GM12878 (cell line): Measurements from ENCODE around the gene VSTM2L. TPM values are rescaled to one million over a fixed set of nuclear protein-coding genes. Genes with fewer than 3 reads are reported as not detected.

Experiments used
- ATAC-seq: fragments of 200-7000 bp; cut with Tn5 transposase; 3 replicates; pipeline ENCODE4 v1.9.1; 2020; ENCODE audit warnings: mild to moderate bottlenecking, moderate library complexity
- BruUV-seq: library from RNA; stranded (reverse); fragments of 400-500 nt; replicated peaks from 2 replicates; lab custom pipeline; 2021; lab: Mats Ljungman, UMichigan
- CTCF ChIA-PET: fragments of 300-600 bp; sonication (Branson Sonifier 250); formaldehyde crosslinking; extraction: SDS; loops from one replicate; lab custom pipeline; 2021; ENCODE audit warnings: inconsistent platforms; lab: Yijun Ruan, JAX
- POLR2A ChIA-PET: fragments of 350-600 bp; formaldehyde crosslinking; extraction: SDS; loops from one replicate; lab custom pipeline; 2021; ENCODE audit warnings: inconsistent platforms; lab: Charles Lee
- RAD21 ChIA-PET: fragments of 300-600 bp; sonication (Branson Sonifier 250); formaldehyde crosslinking; loops from one replicate; lab custom pipeline; 2023; ENCODE audit warnings: antibody characterized with exemption; ENCODE audit not compliant: unreplicated experiment; lab: Charles Lee
- SMC1A ChIA-PET: fragments of 300-600 bp; sonication (Branson Sonifier 250); formaldehyde crosslinking; loops from one replicate; lab custom pipeline; 2023; ENCODE audit not compliant: unreplicated experiment, uncharacterized antibody; lab: Charles Lee
- DNase-seq: peaks from one replicate; pipeline ENCODE4 v3.0.0-alpha.2; 2011; ENCODE audit warnings: low read depth, low spot score
- FAIRE-seq: peaks from 3 replicates; lab custom pipeline; 2011; peaks lifted over from hg19 to GRCh38; lab: Jason Lieb, UNC
- H2AFZ ChIP-seq: 2 replicates; pipeline ENCODE4 v1.6.0; 2011; ENCODE audit warnings: low read depth, low read length, control low read depth; ENCODE audit not compliant: control insufficient read depth
- H3K27ac ChIP-seq: 2 replicates; pipeline ENCODE4 v1.5.1; 2011; ENCODE audit warnings: control low read depth; ENCODE audit not compliant: control insufficient read depth, insufficient read depth
- H3K27me3 ChIP-seq, 2 experiments: replicated peaks in 1 of 2; 2 replicates each; pipeline versions ENCODE4 v1.6.0 to v1.6.1; 2011; ENCODE audit warnings: low read length in 1 of 2; ENCODE audit not compliant: control insufficient read depth in 2 of 2, insufficient read depth in 2 of 2
- H3K36me3 ChIP-seq, 2 experiments: 2 replicates each; pipeline ENCODE4 v1.5.1; 2011; ENCODE audit warnings: low read length in 1 of 2; ENCODE audit not compliant: control insufficient read depth in 2 of 2, insufficient read depth in 2 of 2
- H3K4me1 ChIP-seq: 2 replicates; pipeline ENCODE4 v1.6.1; 2011; ENCODE audit warnings: mild to moderate bottlenecking, low read length, moderate library complexity, mixed read lengths; ENCODE audit not compliant: control insufficient read depth, insufficient read depth
- H3K4me2 ChIP-seq: 2 replicates; pipeline ENCODE4 v1.6.0; 2011; ENCODE audit warnings: control low read depth; ENCODE audit not compliant: control insufficient read depth, insufficient read depth
- H3K4me3 ChIP-seq: fragments of 200-600 bp; sonication (generic); 2 replicates; pipeline ENCODE4 v1.5.1; 2016
- H3K79me2 ChIP-seq: 2 replicates; pipeline ENCODE4 v1.6.0; 2011; ENCODE audit warnings: low read length; ENCODE audit not compliant: control insufficient read depth, insufficient read depth
- H3K9ac ChIP-seq: 2 replicates; pipeline ENCODE4 v1.8.0; 2011; ENCODE audit warnings: low read length, control low read depth, mixed read lengths; ENCODE audit not compliant: control insufficient read depth, insufficient read depth
- H3K9me3 ChIP-seq: replicated peaks from 3 replicates; pipeline ENCODE4 v1.5.1; 2011; ENCODE audit warnings: mild to moderate bottlenecking, low read length; ENCODE audit not compliant: control insufficient read depth, insufficient read depth
- H4K20me1 ChIP-seq: 2 replicates; pipeline ENCODE4 v1.6.0; 2011; ENCODE audit not compliant: control insufficient read depth, insufficient read depth
- CBX3 ChIP-seq: fragments of 200-600 bp; sonication (generic); IDR thresholded peaks from 2 replicates; pipeline ENCODE4 v1.6.1; 2016; ENCODE audit warnings: low read depth, borderline replicate concordance
- EZH2 ChIP-seq: IDR thresholded peaks from 2 replicates; pipeline ENCODE4 v1.6.1; 2012; ENCODE audit warnings: low read depth, mild to moderate bottlenecking, control low read depth, inconsistent platforms, low read length, borderline replicate concordance; ENCODE audit not compliant: control insufficient read depth
- KAT2A ChIP-seq: conservative IDR thresholded peaks from 2 replicates; pipeline ENCODE4 v1.6.1; 2011; ENCODE audit warnings: low read depth, low read length; ENCODE audit not compliant: control insufficient read depth
- MEF2A ChIP-seq: IDR thresholded peaks from 2 replicates; pipeline ENCODE4 v1.6.1; 2011; ENCODE audit warnings: low read depth, mild to moderate bottlenecking, low read length, moderate library complexity; ENCODE audit not compliant: insufficient read depth
- NFIC ChIP-seq: IDR thresholded peaks from 2 replicates; pipeline ENCODE4 v1.6.1; 2012; ENCODE audit warnings: low read depth, mild to moderate bottlenecking, inconsistent platforms, low read length, moderate library complexity
- NFXL1 ChIP-seq: fragments of 450-650 bp; IDR thresholded peaks from 2 replicates; pipeline ENCODE4 v1.6.1; 2017; ENCODE audit warnings: antibody characterized with exemption, mild to moderate bottlenecking, borderline replicate concordance
- NR2C1 ChIP-seq: fragments of 450-650 bp; IDR thresholded peaks from 2 replicates; pipeline ENCODE4 v1.6.1; 2017; ENCODE audit warnings: antibody characterized with exemption, mild to moderate bottlenecking, moderate library complexity
- TBL1XR1 ChIP-seq: IDR thresholded peaks from 2 replicates; pipeline ENCODE4 v1.6.1; 2012; ENCODE audit warnings: low read depth, low read length, improper control_type of control experiment
- YY1 ChIP-seq: IDR thresholded peaks from 2 replicates; pipeline ENCODE4 v1.6.1; 2011; ENCODE audit warnings: low read depth, mild to moderate bottlenecking, low read length
- ZNF207 ChIP-seq: fragments of 450-650 bp; IDR thresholded peaks from 2 replicates; pipeline ENCODE4 v1.6.1; 2014; ENCODE audit warnings: antibody characterized with exemption, mild to moderate bottlenecking, borderline replicate concordance
- ZNF384 ChIP-seq: IDR thresholded peaks from 2 replicates; pipeline ENCODE4 v1.6.1; 2012; ENCODE audit warnings: low read depth, mild to moderate bottlenecking, low read length, improper control_type of control experiment, borderline replicate concordance
- WGBS: methylation state at CpG from one replicate; pipeline ENCODE4 v1.1.6; 2016; ENCODE audit warnings: low lambda C conversion rate; ENCODE audit not compliant: insufficient replicate concordance, insufficient coverage; ENCODE audit errors: missing lambda C conversion rate; 5-methylcytosine and 5-hydroxymethylcytosine counted together
- in situ Hi-C: fragments of 300-500 bp; cut with MboI; formaldehyde crosslinking; loops from 9 replicates; pipeline ENCODE4 v1.14.3; 2018; ENCODE audit warnings: mixed read lengths
- intact Hi-C: fragments of 100-400 bp; cut with micrococcal nuclease; formaldehyde crosslinking; loops from one replicate; pipeline ENCODE4 v1.14.2; 2022; ENCODE audit not compliant: unreplicated experiment
- polyA plus RNA-seq, 11 experiments: library from polyadenylated mRNA; depleted of rRNA in 4 of 11; unstranded in 6 of 11; stranded (reverse) in 5 of 11; fragments of >200 nt; fragmentation: Nextera tagmentation in 4 of 11; fragmentation: Illumina TruSeq in 1 of 11; extraction: Ambion mirVana in 4 of 11; extraction: Trizol in 1 of 11; gene quantifications; 1 replicate in 1 of 11; 2 replicates in 10 of 11; pipeline versions ENCODE4 v1.2.1 to v1.2.3, GENCODE V29; 2011 to 2016; ENCODE audit warnings: inconsistent platforms in 2 of 11, missing spikeins in 2 of 11, low read depth in 1 of 11
- total RNA-seq, 4 experiments: library from RNA; depleted of rRNA in 3 of 4; stranded (reverse); fragments of >200 nt in 3 of 4; fragmentation: Illumina TruSeq in 1 of 4; extraction: Trizol in 1 of 4; gene quantifications; 2 replicates each; pipeline versions ENCODE4 v1.2.1 to v1.2.3, GENCODE V29; 2013 to 2021
- TF ChIP-seq, protein P1 (sequence below): fragments of 450-650 bp; IDR thresholded peaks from 2 replicates; pipeline ENCODE4 v1.6.1; 2016; ENCODE audit warnings: mild to moderate bottlenecking
- TF ChIP-seq, protein P2 (sequence below): IDR thresholded peaks from 2 replicates; pipeline ENCODE4 v1.6.1; 2011; ENCODE audit warnings: borderline replicate concordance, low read depth, mild to moderate bottlenecking, moderate library complexity, mixed read lengths, low read length; ENCODE audit not compliant: insufficient read depth; ENCODE audit errors: extremely low read length
- TF ChIP-seq, protein P3 (sequence below), 3 experiments: IDR thresholded peaks in 2 of 3; conservative IDR thresholded peaks in 1 of 3; 2 replicates each; pipeline ENCODE4 v1.5.1; 2011; ENCODE audit warnings: low read depth in 3 of 3, low read length in 3 of 3, mild to moderate bottlenecking in 3 of 3, control low read depth in 2 of 3, moderate library complexity in 2 of 3, inconsistent platforms in 1 of 3, mixed read lengths in 1 of 3; ENCODE audit not compliant: control insufficient read depth in 2 of 3, insufficient read depth in 1 of 3; ENCODE audit errors: extremely low read depth in 1 of 3
- TF ChIP-seq, protein P4 (sequence below): fragments of 450-650 bp; IDR thresholded peaks from 2 replicates; pipeline ENCODE4 v1.6.1; 2018; ENCODE audit warnings: borderline replicate concordance, mild to moderate bottlenecking; ENCODE audit not compliant: partially characterized antibody

Gene VSTM2L
- total and polyA plus RNA-seq, 10 of the 15 experiments (the other 5 are each of a cell fraction or from before 2014, with no cell fraction given), result 0.05 to 1.5 (median 0.63) TPM; not detected in 2

DNA sequence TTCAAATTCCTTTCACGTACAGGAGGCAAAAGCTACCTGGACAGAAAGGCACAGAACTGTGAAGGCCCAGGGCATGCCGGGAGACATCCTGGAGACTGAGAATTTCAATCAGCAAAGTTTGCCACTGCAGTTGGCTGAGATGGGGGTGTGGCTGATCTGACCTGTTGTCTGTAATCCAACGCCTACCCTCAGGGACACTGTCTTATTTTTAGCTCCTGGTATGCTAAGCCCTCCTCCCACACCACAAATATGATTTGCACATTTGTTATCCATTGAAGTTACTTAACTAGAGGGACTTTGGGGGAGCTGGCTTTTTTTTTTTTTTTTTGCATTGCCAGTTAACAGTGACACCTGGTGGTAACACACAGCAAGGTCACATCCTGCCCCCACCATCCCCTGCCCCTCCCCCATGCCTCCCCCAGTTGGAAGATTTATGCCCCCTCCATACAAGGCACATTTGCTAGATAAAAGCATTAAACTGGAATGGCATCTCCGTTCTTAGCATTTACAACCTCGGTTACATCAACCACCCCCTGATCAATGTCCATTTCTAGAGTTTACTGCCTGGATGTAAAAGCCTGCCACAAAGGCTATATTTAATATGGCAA is 90.0 kb downstream of the VSTM2L start:
- H3K9ac ChIP-seq, result no peak overlapping the region
- 0 out of 3 replicates have a peak, but pooled peaks have one; percentile 5 for ATAC-seq
- BruUV-seq, result no TSS peak
- TF ChIP-seq YY1 (no peak), CBX3 (no peak), NFXL1 (no peak), NR2C1 (no peak), ZNF207 (no peak), EZH2 (no peak), ZNF384 (peak; percentile 96), TBL1XR1 (no peak), KAT2A (no peak), NFIC (no peak), MEF2A (no peak)
- TF ChIP-seq, protein P1, sequence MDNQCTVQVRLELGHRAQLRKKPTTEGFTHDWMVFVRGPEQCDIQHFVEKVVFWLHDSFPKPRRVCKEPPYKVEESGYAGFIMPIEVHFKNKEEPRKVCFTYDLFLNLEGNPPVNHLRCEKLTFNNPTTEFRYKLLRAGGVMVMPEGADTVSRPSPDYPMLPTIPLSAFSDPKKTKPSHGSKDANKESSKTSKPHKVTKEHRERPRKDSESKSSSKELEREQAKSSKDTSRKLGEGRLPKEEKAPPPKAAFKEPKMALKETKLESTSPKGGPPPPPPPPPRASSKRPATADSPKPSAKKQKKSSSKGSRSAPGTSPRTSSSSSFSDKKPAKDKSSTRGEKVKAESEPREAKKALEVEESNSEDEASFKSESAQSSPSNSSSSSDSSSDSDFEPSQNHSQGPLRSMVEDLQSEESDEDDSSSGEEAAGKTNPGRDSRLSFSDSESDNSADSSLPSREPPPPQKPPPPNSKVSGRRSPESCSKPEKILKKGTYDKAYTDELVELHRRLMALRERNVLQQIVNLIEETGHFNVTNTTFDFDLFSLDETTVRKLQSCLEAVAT, result no peak
- TF ChIP-seq, protein P2, sequence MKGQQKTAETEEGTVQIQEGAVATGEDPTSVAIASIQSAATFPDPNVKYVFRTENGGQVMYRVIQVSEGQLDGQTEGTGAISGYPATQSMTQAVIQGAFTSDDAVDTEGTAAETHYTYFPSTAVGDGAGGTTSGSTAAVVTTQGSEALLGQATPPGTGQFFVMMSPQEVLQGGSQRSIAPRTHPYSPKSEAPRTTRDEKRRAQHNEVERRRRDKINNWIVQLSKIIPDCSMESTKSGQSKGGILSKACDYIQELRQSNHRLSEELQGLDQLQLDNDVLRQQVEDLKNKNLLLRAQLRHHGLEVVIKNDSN, result no peak
- TF ChIP-seq, protein P3, sequence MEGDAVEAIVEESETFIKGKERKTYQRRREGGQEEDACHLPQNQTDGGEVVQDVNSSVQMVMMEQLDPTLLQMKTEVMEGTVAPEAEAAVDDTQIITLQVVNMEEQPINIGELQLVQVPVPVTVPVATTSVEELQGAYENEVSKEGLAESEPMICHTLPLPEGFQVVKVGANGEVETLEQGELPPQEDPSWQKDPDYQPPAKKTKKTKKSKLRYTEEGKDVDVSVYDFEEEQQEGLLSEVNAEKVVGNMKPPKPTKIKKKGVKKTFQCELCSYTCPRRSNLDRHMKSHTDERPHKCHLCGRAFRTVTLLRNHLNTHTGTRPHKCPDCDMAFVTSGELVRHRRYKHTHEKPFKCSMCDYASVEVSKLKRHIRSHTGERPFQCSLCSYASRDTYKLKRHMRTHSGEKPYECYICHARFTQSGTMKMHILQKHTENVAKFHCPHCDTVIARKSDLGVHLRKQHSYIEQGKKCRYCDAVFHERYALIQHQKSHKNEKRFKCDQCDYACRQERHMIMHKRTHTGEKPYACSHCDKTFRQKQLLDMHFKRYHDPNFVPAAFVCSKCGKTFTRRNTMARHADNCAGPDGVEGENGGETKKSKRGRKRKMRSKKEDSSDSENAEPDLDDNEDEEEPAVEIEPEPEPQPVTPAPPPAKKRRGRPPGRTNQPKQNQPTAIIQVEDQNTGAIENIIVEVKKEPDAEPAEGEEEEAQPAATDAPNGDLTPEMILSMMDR (IDR thresholded peaks at IDR 0.05 in 2 of 3, conservative IDR thresholded peaks at IDR 0.05 in 1 of 3; ENCODE audit: control insufficient read depth in 2 of 3, extremely low read depth in 1 of 3, insufficient read depth in 1 of 3, low read depth in 3 of 3, low read length in 3 of 3), result peak; percentile 32 to 56 (median 51); a peak in 3 of 6 replicates
- TF ChIP-seq, protein P4, sequence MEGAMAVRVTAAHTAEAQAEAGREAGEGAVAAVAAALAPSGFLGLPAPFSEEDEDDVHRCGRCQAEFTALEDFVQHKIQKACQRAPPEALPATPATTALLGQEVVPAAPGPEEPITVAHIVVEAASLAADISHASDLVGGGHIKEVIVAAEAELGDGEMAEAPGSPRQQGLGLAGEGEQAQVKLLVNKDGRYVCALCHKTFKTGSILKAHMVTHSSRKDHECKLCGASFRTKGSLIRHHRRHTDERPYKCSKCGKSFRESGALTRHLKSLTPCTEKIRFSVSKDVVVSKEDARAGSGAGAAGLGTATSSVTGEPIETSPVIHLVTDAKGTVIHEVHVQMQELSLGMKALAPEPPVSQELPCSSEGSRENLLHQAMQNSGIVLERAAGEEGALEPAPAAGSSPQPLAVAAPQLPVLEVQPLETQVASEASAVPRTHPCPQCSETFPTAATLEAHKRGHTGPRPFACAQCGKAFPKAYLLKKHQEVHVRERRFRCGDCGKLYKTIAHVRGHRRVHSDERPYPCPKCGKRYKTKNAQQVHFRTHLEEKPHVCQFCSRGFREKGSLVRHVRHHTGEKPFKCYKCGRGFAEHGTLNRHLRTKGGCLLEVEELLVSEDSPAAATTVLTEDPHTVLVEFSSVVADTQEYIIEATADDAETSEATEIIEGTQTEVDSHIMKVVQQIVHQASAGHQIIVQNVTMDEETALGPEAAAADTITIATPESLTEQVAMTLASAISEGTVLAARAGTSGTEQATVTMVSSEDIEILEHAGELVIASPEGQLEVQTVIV, result no peak

More for the DNA sequence above, 90.0 kb downstream of the VSTM2L start:
- SMC1A ChIA-PET, result interaction anchor here (0.6 to 2.6 kb wide), 11 partner anchors 9 to 797 kb away, joined by 3 to 15 read pairs (median 4); no protein-coding TSS in a partner anchor
- RAD21 ChIA-PET, result interaction anchor here (0.6 to 1.8 kb wide), 13 partner anchors 65 to 797 kb away, joined by 3 to 10 read pairs (median 3); no protein-coding TSS in a partner anchor
- FAIRE-seq (no peak), DNase-seq (no peak)
- no peaks in the 10 kb centered on the region for H4K20me1 ChIP-seq
- H3K27ac ChIP-seq, result peak overlapping the region; percentile 15; the same call in 1 of the 2 replicates
- 85% methylated on average over 5 of the region's 5 CpGs for WGBS
- in situ Hi-C loops (loop anchor here (5.0 to 10.0 kb wide), 3 partner anchors 86 to 728 kb away; partner anchors contain the start of gene GHRH), intact Hi-C loops (loop anchor here (1.0 to 10.0 kb wide), 4 partner anchors 91 to 341 kb away; no protein-coding TSS in a partner anchor)
- H3K4me1 ChIP-seq, result peaks cover 33% of the 10 kb centered on the region
- no peak overlapping the region for H3K4me2 ChIP-seq
- no peak overlapping the region for H2AFZ ChIP-seq
- H3K79me2 ChIP-seq, result no peaks in the 10 kb centered on the region
- peaks cover 3 to 13% of the 10 kb centered on the region in 2 experiments; a peak in 3 of 4 replicates for H3K36me3 ChIP-seq
- no peaks in the 10 kb centered on the region for H3K27me3 ChIP-seq
- CTCF ChIA-PET, result interaction anchor here (0.6 to 4.2 kb wide), 26 partner anchors 13 to 431 kb away, joined by 3 to 26 read pairs (median 4); partner anchors contain the start of gene VSTM2L
- no peaks in the 10 kb centered on the region for H3K9me3 ChIP-seq
- POLR2A ChIA-PET, result interaction anchor here (0.6 kb wide), 2 partner anchors 420 to 695 kb away, joined by 3 to 4 read pairs; no protein-coding TSS in a partner anchor
- no peak overlapping the region for H3K4me3 ChIP-seq
